Mesothelial cell of epicardium (in vitro differentiated cells): Measurements from ENCODE around the gene C3orf20. TPM values are rescaled to one million over a fixed set of nuclear protein-coding genes. Genes with fewer than 3 reads are reported as not detected.

Source experiments
- DNase-seq, 2 experiments: peaks; one replicate each; pipeline ENCODE4 v3.0.0; 2021; ENCODE audit warnings: low spot score in 2 of 2; ENCODE audit not compliant: unreplicated experiment in 2 of 2
- H3K27ac Mint-ChIP-seq: 2 replicates; pipeline ENCODE4 v1.8.0; 2021; ENCODE audit warnings: mixed read lengths
- H3K27me3 Mint-ChIP-seq: 2 replicates; pipeline ENCODE4 v1.8.0; 2021; ENCODE audit warnings: low read depth, mixed read lengths
- H3K36me3 Mint-ChIP-seq: 2 replicates; pipeline ENCODE4 v1.8.0; 2021; ENCODE audit warnings: mixed read lengths
- H3K4me1 Mint-ChIP-seq: 2 replicates; pipeline ENCODE4 v1.8.0; 2021; ENCODE audit warnings: mixed read lengths
- H3K4me3 Mint-ChIP-seq: 2 replicates; pipeline ENCODE4 v1.8.0; 2021; ENCODE audit warnings: mild to moderate bottlenecking, moderate library complexity, mixed read lengths
- H3K9me3 Mint-ChIP-seq: 2 replicates; pipeline ENCODE4 v1.8.0; 2021; ENCODE audit warnings: mixed read lengths
- CTCF ChIP-seq: fragments of 200-600 bp; sonication (generic); IDR thresholded peaks from one replicate; pipeline ENCODE4 v1.5.0; 2021; ENCODE audit warnings: antibody characterized with exemption; ENCODE audit not compliant: unreplicated experiment
- total RNA-seq: library from RNA; stranded (reverse); gene quantifications from 3 replicates; pipeline ENCODE4 v1.2.1, GENCODE V29; 2021

Gene C3orf20
- total RNA-seq, 1 donor from 2014 or later: 0.13 TPM

GRCh38 chr3:14812196-14812790 is 137.4 kb downstream of the C3orf20 start:
- H3K27me3 Mint-ChIP-seq: peaks cover 84% of the 10 kb centered on the region
- no peaks in the 10 kb centered on the region for H3K9me3 Mint-ChIP-seq
- no peak overlapping the region for H3K27ac Mint-ChIP-seq
- peaks cover 11% of the 10 kb centered on the region for H3K4me1 Mint-ChIP-seq
- H3K36me3 Mint-ChIP-seq: no peaks in the 10 kb centered on the region
- no peak overlapping the region for H3K4me3 Mint-ChIP-seq
- no peak for TF ChIP-seq CTCF
- no peak for DNase-seq

GRCh38 chr3:14814411-14814871 is 139.5 kb downstream of the C3orf20 start:
- H3K27me3 Mint-ChIP-seq: peaks cover 81% of the 10 kb centered on the region
- no peak overlapping the region for H3K4me3 Mint-ChIP-seq
- no peak overlapping the region for H3K27ac Mint-ChIP-seq
- no peak for TF ChIP-seq CTCF
- no peaks in the 10 kb centered on the region for H3K9me3 Mint-ChIP-seq
- H3K36me3 Mint-ChIP-seq: no peaks in the 10 kb centered on the region
- DNase-seq: no peak
- H3K4me1 Mint-ChIP-seq: peaks cover 11% of the 10 kb centered on the region

- Mint-ChIP-seq H3K36me3 (no peaks in the 10 kb centered on the region), H3K27me3 (peaks cover 84% of the 10 kb centered on the region)
Observed at GRCh38 chr3:14816359-14816758, 141.4 kb downstream of the C3orf20 start.

GRCh38 chr3:14818804-14819500 is 144.0 kb downstream of the C3orf20 start, which contains the start of gene FGD5:
FGD5 (plus strand) TSS chr3:14818962; CDS start chr3:14819072, 110 bp downstream.
- Mint-ChIP-seq H3K9me3 (no peaks in the 10 kb centered on the region), H3K27me3 (peaks cover 73% of the 10 kb centered on the region), H3K4me3 (no peak within 1 kb of the TSS), H3K4me1 (peaks cover 15% of the 10 kb centered on the region), H3K36me3 (no peaks in the 10 kb centered on the region), H3K27ac (no peak within 1 kb of the TSS)
- TF ChIP-seq CTCF: no peak
- DNase-seq: no peak

More at GRCh38 chr3:14816359-14816758, 141.4 kb downstream of the C3orf20 start:
- TF ChIP-seq CTCF: no peak
- no peak overlapping the region for H3K4me3 Mint-ChIP-seq
- no peak for DNase-seq
- no peak overlapping the region for H3K27ac Mint-ChIP-seq
- no peaks in the 10 kb centered on the region for H3K9me3 Mint-ChIP-seq
- H3K4me1 Mint-ChIP-seq: peaks cover 2% of the 10 kb centered on the region

GRCh38 chr3:14819671-14820070 is 144.7 kb downstream of the C3orf20 start:
- no peaks in the 10 kb centered on the region for H3K9me3 Mint-ChIP-seq
- peaks cover 17% of the 10 kb centered on the region for H3K4me1 Mint-ChIP-seq
- H3K27me3 Mint-ChIP-seq: peaks cover 71% of the 10 kb centered on the region
- no peak for DNase-seq
- TF ChIP-seq CTCF: no peak
- no peak overlapping the region for H3K4me3 Mint-ChIP-seq
- no peak overlapping the region for H3K27ac Mint-ChIP-seq
- H3K36me3 Mint-ChIP-seq: no peaks in the 10 kb centered on the region
